ENCODE measurements around the gene EAPP. TPM values are rescaled to one million over a fixed set of nuclear protein-coding genes. Genes with fewer than 3 reads are reported as not detected.
"Not testable (repeated sequence)": the region's sequence is repeated elsewhere in the genome, so short reads cannot be mapped to it uniquely, and the experiment has no call there.

EAPP gene
- total RNA-seq, 2 donors from 2014 or later: 15.4 to 21.4 TPM

DNA sequence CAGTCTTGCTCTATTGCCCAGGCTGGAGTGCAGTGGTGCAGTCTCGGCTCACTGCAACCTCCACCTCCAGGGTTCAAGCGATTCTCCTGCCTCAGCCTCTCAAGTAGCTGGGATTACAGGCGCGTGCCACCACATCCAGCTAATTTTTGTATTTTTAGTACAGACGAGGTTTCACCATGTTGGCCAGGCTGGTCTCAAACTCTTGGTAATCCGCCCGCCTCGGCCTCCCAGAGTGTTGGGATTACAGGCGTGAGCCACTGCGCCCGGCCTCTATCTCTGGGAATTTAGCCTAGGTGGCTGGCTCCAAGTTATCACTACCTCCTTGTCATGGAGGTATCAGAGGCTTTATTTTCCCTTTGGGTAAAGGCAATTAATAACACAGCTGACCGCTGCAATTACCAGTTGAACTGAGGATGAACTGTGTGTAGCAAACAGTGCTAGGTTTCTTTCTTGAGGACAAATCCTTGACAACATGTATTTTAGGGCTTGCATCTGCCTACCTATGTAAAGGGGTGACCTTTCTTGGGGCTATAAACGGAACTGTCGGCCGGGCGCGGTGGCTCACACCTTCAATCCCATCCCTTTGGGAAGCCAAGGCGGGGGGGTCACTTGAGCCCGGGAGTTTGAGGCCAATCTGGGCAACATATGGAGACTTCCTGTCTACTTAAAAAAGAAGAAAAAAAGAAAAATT is 9.9 kb upstream of the EAPP start:
- not testable (repeated sequence) for H3K27me3 Mint-ChIP-seq; DNase-seq (ENCODE audit: low spot score)

DNA sequence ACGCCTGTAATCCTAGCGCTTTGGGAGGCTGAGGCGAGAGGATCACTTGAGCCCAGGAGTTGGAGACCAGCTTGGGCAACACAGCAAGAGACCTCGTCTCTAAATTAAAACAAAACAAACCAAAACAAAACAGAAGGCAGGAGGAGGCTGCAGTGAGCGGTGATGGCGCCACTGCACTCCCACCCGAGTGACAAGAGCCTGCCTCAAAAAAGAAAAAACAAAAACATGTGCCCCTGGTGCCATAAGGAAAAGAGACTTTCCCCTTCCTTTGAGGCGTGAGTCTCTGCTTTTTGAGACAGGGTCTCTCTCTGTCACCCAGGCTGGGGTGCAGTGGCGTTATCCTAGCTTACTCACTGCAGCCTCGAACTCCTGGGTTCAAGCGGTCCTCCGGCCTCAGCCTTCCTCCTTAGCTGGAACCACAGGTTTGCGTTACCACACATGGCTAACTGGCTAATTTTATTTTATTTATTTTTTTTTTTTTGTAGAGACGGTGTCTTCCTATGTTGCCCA is 9.0 kb upstream of the EAPP start:
- peak overlapping the region; percentile 69 to 91 for H3K27ac Mint-ChIP-seq
- H3K4me1 Mint-ChIP-seq (ENCODE audit: low read depth in 2 of 2): peaks cover 12 to 13% of the 10 kb centered on the region in 2 donors
- no peaks in the 10 kb centered on the region for H3K9me3 Mint-ChIP-seq
- ATAC-seq (no peak), DNase-seq (ENCODE audit: low spot score) (no peak)
- H3K36me3 Mint-ChIP-seq: no peaks in the 10 kb centered on the region
- H3K27me3 Mint-ChIP-seq: no peaks in the 10 kb centered on the region
- H3K4me3 Mint-ChIP-seq: no peak overlapping the region

More for the DNA sequence above, 9.9 kb upstream of the EAPP start:
- H3K4me3 Mint-ChIP-seq, H3K9me3 Mint-ChIP-seq, H3K27ac Mint-ChIP-seq, ATAC-seq, H3K36me3 Mint-ChIP-seq: not testable (repeated sequence)
- peaks cover 17 to 19% of the 10 kb centered on the region in 2 donors for H3K4me1 Mint-ChIP-seq (ENCODE audit: low read depth in 2 of 2)

- Mint-ChIP-seq H3K4me1 (ENCODE audit: low read depth in 2 of 2) (peaks cover 12 to 13% of the 10 kb centered on the region in 2 donors), H3K27ac (peak overlapping the region; percentile 69 to 91)
- not testable (repeated sequence) for H3K4me3 Mint-ChIP-seq; H3K27me3 Mint-ChIP-seq; H3K9me3 Mint-ChIP-seq; H3K36me3 Mint-ChIP-seq; DNase-seq (ENCODE audit: low spot score)
- ATAC-seq: peak; percentile 82 to 83
Observed at GRCh38 chr14:34547136-34547520, 7.6 kb upstream of the EAPP start.

GRCh38 chr14:34546272-34547135 is 7.0 kb upstream of the EAPP start:
- H3K9me3 Mint-ChIP-seq; H3K27me3 Mint-ChIP-seq; H3K27ac Mint-ChIP-seq; H3K4me3 Mint-ChIP-seq; H3K36me3 Mint-ChIP-seq; H3K4me1 Mint-ChIP-seq (ENCODE audit: low read depth in 2 of 2); DNase-seq (ENCODE audit: low spot score): not testable (repeated sequence)
- ATAC-seq: peak; percentile 79 to 80

DNA sequence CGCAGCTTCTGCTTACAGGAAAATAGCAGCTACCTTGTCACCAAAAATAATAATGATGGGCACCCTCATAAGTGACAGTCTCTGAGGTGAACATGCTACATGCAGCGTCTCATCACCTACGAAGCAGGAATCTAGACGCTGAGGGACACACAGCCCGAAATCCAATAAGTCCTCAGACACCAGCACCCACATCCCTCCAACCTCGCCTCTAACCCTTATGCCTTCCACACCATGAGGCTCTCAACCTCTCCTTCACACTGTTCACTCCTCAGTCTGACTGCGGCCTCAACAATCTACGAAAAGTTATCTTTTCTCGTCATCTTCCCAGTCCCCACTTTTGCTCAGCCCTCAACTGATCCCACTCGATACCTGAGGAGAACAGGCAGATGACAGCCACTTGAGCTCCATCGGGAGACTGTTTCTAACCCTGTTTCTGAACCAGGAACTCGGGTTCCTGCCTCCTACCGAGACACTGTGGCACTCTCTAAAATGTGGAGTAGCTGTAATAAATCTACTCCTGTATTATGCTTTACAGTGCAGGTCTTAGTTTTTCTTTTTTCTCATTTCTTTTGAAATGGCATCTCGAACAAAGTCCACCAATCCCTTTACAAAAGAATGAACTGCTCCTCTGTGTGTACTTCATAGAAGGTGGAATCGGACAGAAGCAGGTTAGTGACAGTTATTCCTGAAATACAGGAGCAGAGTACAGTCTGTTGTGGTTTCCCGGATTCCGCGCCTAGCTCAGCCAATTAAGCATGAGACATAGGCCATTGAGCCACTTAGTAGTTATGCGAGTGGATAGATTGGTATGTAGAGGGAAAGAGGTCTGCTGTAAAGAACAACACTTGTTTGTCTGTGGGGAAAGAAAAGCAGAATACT is 919 bp upstream of the EAPP start:
- DNase-seq (ENCODE audit: low spot score); ATAC-seq; H3K36me3 Mint-ChIP-seq; H3K9me3 Mint-ChIP-seq; H3K27me3 Mint-ChIP-seq: not testable (repeated sequence)
- H3K4me3 Mint-ChIP-seq: peak overlapping the region; percentile 99
- H3K27ac Mint-ChIP-seq: peak overlapping the region; percentile 99
- peaks cover 11 to 18% of the 10 kb centered on the region in 2 donors for H3K4me1 Mint-ChIP-seq (ENCODE audit: low read depth in 2 of 2)

GRCh38 chr14:34538871-34539406 is 562 bp downstream of the EAPP start:
- DNase-seq (ENCODE audit: low spot score) (no peak), ATAC-seq (no peak)
- peak overlapping the region; percentile 99 for H3K4me3 Mint-ChIP-seq
- no peaks in the 10 kb centered on the region for H3K36me3 Mint-ChIP-seq
- peak overlapping the region; percentile 99 for H3K27ac Mint-ChIP-seq
- peaks cover 11 to 18% of the 10 kb centered on the region in 2 donors for H3K4me1 Mint-ChIP-seq (ENCODE audit: low read depth in 2 of 2)
- H3K9me3 Mint-ChIP-seq: no peaks in the 10 kb centered on the region
- no peaks in the 10 kb centered on the region for H3K27me3 Mint-ChIP-seq

- peak overlapping the region in 1 of 2 donors; percentile 99 for H3K27ac Mint-ChIP-seq
- H3K36me3 Mint-ChIP-seq; ATAC-seq; H3K27me3 Mint-ChIP-seq; H3K4me3 Mint-ChIP-seq; DNase-seq (ENCODE audit: low spot score); H3K9me3 Mint-ChIP-seq: not testable (repeated sequence)
- H3K4me1 Mint-ChIP-seq (ENCODE audit: low read depth in 2 of 2): peaks cover 11 to 24% of the 10 kb centered on the region in 2 donors
Observed at GRCh38 chr14:34538096-34538495, 1.4 kb downstream of the EAPP start.

GRCh38 chr14:34537677-34538009 is 1.9 kb downstream of the EAPP start:
- Mint-ChIP-seq H3K36me3 (peaks cover 6% of the 10 kb centered on the region), H3K27me3 (no peaks in the 10 kb centered on the region), H3K9me3 (no peaks in the 10 kb centered on the region), H3K4me3 (no peak overlapping the region), H3K4me1 (ENCODE audit: low read depth in 2 of 2) (peaks cover 11 to 24% of the 10 kb centered on the region in 2 donors), H3K27ac (no peak overlapping the region)
- DNase-seq (ENCODE audit: low spot score): no peak
- ATAC-seq: no peak

DNA sequence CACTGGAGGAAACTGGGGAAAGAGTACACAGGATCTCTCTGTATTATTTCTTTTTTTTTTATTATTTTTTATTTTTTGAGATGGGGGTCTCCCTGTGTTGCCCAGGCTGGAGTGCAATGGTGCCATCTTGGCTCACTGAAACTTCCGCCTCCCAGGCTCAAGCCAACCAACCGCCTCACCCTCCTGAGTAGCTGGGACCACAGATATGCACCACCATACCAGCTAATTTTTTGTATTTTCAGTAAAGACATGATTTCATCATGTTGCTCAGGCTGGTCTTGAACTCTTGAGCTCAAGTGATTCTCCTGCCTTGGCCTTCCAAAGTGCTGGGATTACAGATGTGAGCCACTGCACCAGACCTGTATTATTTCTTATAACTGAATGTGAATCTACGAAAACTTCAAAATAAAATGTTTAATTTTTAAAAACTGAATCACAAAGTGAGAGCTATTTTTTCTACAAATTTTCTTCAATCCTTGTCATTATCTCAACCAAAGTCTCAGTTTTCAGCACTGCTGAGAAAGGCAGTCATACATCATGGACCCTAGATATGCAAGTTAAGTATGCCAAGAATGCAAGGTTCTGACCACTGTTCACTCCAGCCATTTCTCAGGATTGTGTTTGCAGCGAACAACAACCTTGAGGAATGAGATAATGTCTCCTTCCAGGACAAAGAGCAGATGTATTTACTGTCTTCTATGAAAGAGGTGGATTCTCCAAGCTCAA is 2.4 kb downstream of the EAPP start:
- no peak for DNase-seq (ENCODE audit: low spot score)
- Mint-ChIP-seq H3K27me3 (no peaks in the 10 kb centered on the region), H3K4me1 (ENCODE audit: low read depth in 2 of 2) (peaks cover 11 to 24% of the 10 kb centered on the region in 2 donors), H3K36me3 (peaks cover 6% of the 10 kb centered on the region), H3K4me3 (no peak overlapping the region), H3K27ac (no peak overlapping the region), H3K9me3 (no peaks in the 10 kb centered on the region)
- ATAC-seq: no peak

DNA sequence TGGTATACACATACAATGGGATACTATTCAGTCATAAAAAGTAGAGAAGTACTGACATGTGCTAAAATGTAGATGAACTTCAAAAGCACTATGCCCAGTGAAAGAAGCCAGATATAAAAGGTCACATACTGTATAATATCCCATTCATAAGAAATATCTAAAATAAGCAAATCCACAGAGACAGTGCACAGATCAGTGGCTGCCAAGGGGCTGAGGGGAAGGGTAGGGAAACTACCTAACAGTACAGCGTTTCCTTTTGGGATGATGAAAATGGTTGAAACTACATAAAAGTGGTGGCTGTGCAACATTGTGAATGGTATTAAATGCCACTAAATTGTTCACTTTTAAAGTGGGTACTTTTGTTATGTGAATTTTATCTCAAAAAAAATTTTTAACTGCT is 11.9 kb downstream of the EAPP start:
- Mint-ChIP-seq H3K4me1 (ENCODE audit: low read depth in 2 of 2) (no peaks in the 10 kb centered on the region), H3K27me3 (no peaks in the 10 kb centered on the region), H3K4me3 (no peak overlapping the region), H3K36me3 (peaks cover 15% of the 10 kb centered on the region), H3K9me3 (no peaks in the 10 kb centered on the region), H3K27ac (no peak overlapping the region)
- DNase-seq (ENCODE audit: low spot score) (no peak), ATAC-seq (no peak)

GRCh38 chr14:34524216-34524615 is 15.3 kb downstream of the EAPP start:
- H3K27ac Mint-ChIP-seq; H3K27me3 Mint-ChIP-seq; ATAC-seq; DNase-seq (ENCODE audit: low spot score); H3K4me3 Mint-ChIP-seq; H3K4me1 Mint-ChIP-seq (ENCODE audit: low read depth in 2 of 2); H3K9me3 Mint-ChIP-seq: not testable (repeated sequence)
- H3K36me3 Mint-ChIP-seq: peaks cover 24% of the 10 kb centered on the region

GRCh38 chr14:34522496-34522895 is 17.0 kb downstream of the EAPP start:
- peaks cover 27% of the 10 kb centered on the region for H3K36me3 Mint-ChIP-seq
- no peaks in the 10 kb centered on the region for H3K4me1 Mint-ChIP-seq (ENCODE audit: low read depth in 2 of 2)
- H3K9me3 Mint-ChIP-seq: no peaks in the 10 kb centered on the region
- H3K4me3 Mint-ChIP-seq: no peak overlapping the region
- no peaks in the 10 kb centered on the region for H3K27me3 Mint-ChIP-seq
- ATAC-seq: no peak
- no peak for DNase-seq (ENCODE audit: low spot score)
- H3K27ac Mint-ChIP-seq: no peak overlapping the region

DNA sequence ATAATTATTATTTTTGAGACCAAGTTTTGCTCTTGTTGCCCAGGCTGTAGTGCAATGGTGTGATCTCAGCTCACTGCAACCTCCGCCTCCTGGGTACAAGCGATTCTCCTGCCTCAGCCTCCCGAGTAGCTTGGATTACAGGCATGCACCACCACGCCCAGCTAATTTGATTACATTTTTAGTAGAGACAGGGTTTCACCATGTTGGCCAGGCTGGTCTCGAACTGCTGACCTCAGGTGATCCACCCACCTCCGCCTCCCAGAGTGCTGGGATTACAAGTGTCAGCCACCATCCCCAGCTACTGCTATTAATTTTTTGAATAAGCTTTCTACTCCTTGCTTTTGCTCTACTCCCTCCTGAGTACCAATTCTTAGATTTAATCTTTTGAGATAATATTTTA is 18.4 kb downstream of the EAPP start:
- peaks cover 27% of the 10 kb centered on the region for H3K36me3 Mint-ChIP-seq
- not testable (repeated sequence) for DNase-seq (ENCODE audit: low spot score); H3K27ac Mint-ChIP-seq; H3K4me1 Mint-ChIP-seq (ENCODE audit: low read depth in 2 of 2); H3K4me3 Mint-ChIP-seq; H3K27me3 Mint-ChIP-seq; ATAC-seq; H3K9me3 Mint-ChIP-seq

Measured in natural killer cell treated with Interleukin-12 subunit alpha and Interleukin-12 subunit beta and Interleukin-15 and Interleukin-18, amount 100 ng/mL, for 72 hours (primary cell).